ENCODE data around the gene POLR3K. TPM values are rescaled to one million over a fixed set of nuclear protein-coding genes. Genes with fewer than 3 reads are reported as not detected.
"Not testable (repeated sequence)": the region's sequence is repeated elsewhere in the genome, so short reads cannot be mapped to it uniquely, and the experiment has no call there.

Gene POLR3K
- total and polyA plus RNA-seq, 9 donors = 2.7 to 9.8 (median 8.0) TPM

GRCh38 chr16:35678-36305 is 17.6 kb downstream of the POLR3K start:
- Histone ChIP-seq H3K4me1 (ENCODE audit: control insufficient read depth, insufficient read depth, low read length) (no peaks in the 10 kb centered on the region), H3K27me3 (ENCODE audit: control insufficient read depth, insufficient read depth, low read length) (no peaks in the 10 kb centered on the region)

DNA sequence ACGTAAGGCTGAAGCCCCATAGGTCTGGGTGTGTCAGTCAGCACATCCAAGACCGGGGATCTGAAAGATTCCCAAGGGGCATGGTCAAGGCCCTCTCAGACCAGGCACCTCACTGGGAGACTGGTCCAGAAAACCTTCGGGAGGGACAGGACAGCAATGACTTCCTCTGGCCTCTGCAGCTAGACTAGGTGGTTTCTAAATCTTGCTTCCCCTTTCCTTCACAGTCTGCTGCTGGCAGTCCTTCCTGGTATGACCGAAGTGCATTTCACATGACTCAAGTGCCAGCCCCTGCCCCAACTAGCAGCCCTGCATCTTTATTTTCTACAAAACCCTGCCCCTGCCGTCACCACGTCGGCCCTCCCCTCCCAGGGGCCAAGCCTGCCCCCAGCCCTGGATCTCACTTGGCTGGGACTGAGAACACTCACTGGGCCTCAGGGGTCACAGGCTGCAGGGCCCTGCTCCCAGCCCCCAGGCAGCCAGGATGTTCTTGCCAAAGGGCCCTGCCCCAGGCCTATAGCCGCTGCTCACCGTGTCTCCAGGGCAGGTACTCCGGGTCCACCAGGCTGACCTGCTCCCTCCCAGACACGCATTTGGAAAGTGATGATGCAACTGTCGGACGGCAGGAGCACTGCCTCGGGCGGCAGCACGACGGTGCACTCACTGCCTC is 18.3 kb downstream of the POLR3K start:
- Histone ChIP-seq H3K9me3 (replicated peaks; ENCODE audit: control insufficient read depth, low read depth, low read length) (no peaks in the 10 kb centered on the region), H3K4me1 (ENCODE audit: control insufficient read depth, insufficient read depth, low read length) (no peaks in the 10 kb centered on the region), H3K36me3 (ENCODE audit: control insufficient read depth, insufficient read depth, low read length) (no peaks in the 10 kb centered on the region), H3K27ac (ENCODE audit: low read length) (no peak overlapping the region), H3K27me3 (ENCODE audit: control insufficient read depth, insufficient read depth, low read length) (no peaks in the 10 kb centered on the region), H3K4me3 (ENCODE audit: low read length) (no peak overlapping the region)
- WGBS (ENCODE audit: insufficient coverage) = 68% methylated on average over 17 of the region's 17 CpGs
- no peak for DNase-seq

More at GRCh38 chr16:35678-36305, 17.6 kb downstream of the POLR3K start:
- WGBS (ENCODE audit: insufficient coverage) = 82% methylated on average over 9 of the region's 11 CpGs
- H3K36me3 ChIP-seq (ENCODE audit: control insufficient read depth, insufficient read depth, low read length) = no peaks in the 10 kb centered on the region
- no peak overlapping the region for H3K4me3 ChIP-seq (ENCODE audit: low read length)
- no peak overlapping the region for H3K27ac ChIP-seq (ENCODE audit: low read length)
- H3K9me3 ChIP-seq (replicated peaks; ENCODE audit: control insufficient read depth, low read depth, low read length) = no peaks in the 10 kb centered on the region
- DNase-seq = no peak

- Histone ChIP-seq H3K27ac (ENCODE audit: low read length) (no peak overlapping the region), H3K4me3 (ENCODE audit: low read length) (no peak overlapping the region), H3K27me3 (ENCODE audit: control insufficient read depth, insufficient read depth, low read length) (no peaks in the 10 kb centered on the region), H3K36me3 (ENCODE audit: control insufficient read depth, insufficient read depth, low read length) (no peaks in the 10 kb centered on the region), H3K9me3 (replicated peaks; ENCODE audit: control insufficient read depth, low read depth, low read length) (no peaks in the 10 kb centered on the region), H3K4me1 (ENCODE audit: control insufficient read depth, insufficient read depth, low read length) (no peaks in the 10 kb centered on the region)
- 31% methylated on average over 6 of the region's 6 CpGs for WGBS (ENCODE audit: insufficient coverage)
- no peak for DNase-seq
Measured at GRCh38 chr16:34648-34987, 18.8 kb downstream of the POLR3K start.

GRCh38 chr16:33877-34647 is 19.3 kb downstream of the POLR3K start:
- Histone ChIP-seq H3K27ac (ENCODE audit: low read length) (no peak overlapping the region), H3K27me3 (ENCODE audit: control insufficient read depth, insufficient read depth, low read length) (no peaks in the 10 kb centered on the region), H3K9me3 (replicated peaks; ENCODE audit: control insufficient read depth, low read depth, low read length) (no peaks in the 10 kb centered on the region), H3K4me1 (ENCODE audit: control insufficient read depth, insufficient read depth, low read length) (no peaks in the 10 kb centered on the region), H3K4me3 (ENCODE audit: low read length) (no peak overlapping the region), H3K36me3 (ENCODE audit: control insufficient read depth, insufficient read depth, low read length) (no peaks in the 10 kb centered on the region)
- no peak for DNase-seq
- 74% methylated on average over 18 of the region's 21 CpGs for WGBS (ENCODE audit: insufficient coverage)

DNA sequence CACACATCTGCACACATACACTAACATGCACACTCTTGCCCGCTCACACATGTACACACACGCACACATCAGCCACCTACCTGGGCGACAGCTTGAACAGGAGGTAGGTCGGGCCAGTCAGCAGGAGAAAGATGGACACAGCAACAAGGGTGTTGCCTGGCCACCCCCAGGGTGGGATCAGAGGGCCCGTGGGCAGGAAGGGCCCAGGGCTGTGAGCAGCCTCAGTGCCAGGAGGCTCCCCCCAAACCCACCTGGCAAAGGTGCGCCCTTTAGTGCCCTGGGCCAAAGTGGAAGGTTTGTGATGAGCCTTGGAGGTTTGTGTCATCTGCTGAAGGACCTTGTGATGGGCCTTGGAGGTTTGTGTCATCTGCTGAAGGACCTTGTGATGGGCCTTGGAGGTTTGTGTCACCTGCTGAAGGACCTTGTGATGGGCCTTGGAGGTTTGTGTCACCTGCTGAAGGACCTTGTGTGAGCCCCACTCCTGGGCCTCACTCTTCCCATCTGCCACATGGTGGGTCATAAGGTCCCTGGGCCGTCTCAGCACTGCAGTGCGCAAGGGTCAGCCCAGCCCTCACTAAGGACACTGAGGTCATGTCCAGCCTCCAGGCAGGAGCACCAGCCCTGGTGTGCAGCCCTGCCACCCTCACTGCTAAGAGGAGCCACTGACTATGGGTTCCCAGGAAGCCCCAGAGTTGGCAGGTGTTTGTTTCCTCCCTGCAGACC is 20.1 kb downstream of the POLR3K start:
- not testable (repeated sequence) for H3K36me3 ChIP-seq (ENCODE audit: control insufficient read depth, insufficient read depth, low read length); H3K27ac ChIP-seq (ENCODE audit: low read length); H3K4me3 ChIP-seq (ENCODE audit: low read length); H3K27me3 ChIP-seq (ENCODE audit: control insufficient read depth, insufficient read depth, low read length); DNase-seq; H3K9me3 ChIP-seq (replicated peaks; ENCODE audit: control insufficient read depth, low read depth, low read length); H3K4me1 ChIP-seq (ENCODE audit: control insufficient read depth, insufficient read depth, low read length)
- WGBS (ENCODE audit: insufficient coverage) = 75% methylated on average over 2 of the region's 8 CpGs

DNA sequence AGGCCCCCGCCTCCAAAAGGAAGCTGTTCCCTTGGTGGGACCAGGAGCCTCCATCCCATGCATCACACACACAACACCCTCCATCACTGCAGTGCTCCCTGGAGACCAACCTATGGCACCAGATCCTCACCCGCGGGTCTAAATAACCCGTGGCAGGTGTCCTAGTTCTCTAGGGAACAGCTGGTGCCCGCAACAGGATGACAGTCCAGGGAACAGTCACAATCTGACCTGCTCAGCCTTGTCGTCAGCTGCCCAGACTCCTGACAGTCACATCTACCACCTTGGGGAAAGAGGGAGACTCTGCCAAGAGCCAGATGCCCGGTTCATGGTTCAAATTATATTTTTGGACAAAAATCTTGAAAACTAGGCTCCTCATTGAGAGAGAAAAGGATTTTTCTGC is 22.8 kb downstream of the POLR3K start:
- H3K36me3 ChIP-seq (ENCODE audit: control insufficient read depth, insufficient read depth, low read length); H3K27ac ChIP-seq (ENCODE audit: low read length); H3K9me3 ChIP-seq (replicated peaks; ENCODE audit: control insufficient read depth, low read depth, low read length); DNase-seq; H3K27me3 ChIP-seq (ENCODE audit: control insufficient read depth, insufficient read depth, low read length); H3K4me1 ChIP-seq (ENCODE audit: control insufficient read depth, insufficient read depth, low read length); H3K4me3 ChIP-seq (ENCODE audit: low read length): not testable (repeated sequence)
- WGBS (ENCODE audit: insufficient coverage) = no CpG with 5 or more reads among the region's 7 CpGs

GRCh38 chr16:25926-26348 is 27.5 kb downstream of the POLR3K start:
- DNase-seq; H3K27ac ChIP-seq (ENCODE audit: low read length); H3K9me3 ChIP-seq (replicated peaks; ENCODE audit: control insufficient read depth, low read depth, low read length); H3K4me3 ChIP-seq (ENCODE audit: low read length); H3K36me3 ChIP-seq (ENCODE audit: control insufficient read depth, insufficient read depth, low read length); H3K4me1 ChIP-seq (ENCODE audit: control insufficient read depth, insufficient read depth, low read length); H3K27me3 ChIP-seq (ENCODE audit: control insufficient read depth, insufficient read depth, low read length): not testable (repeated sequence)
- WGBS (ENCODE audit: insufficient coverage) = no CpG with 5 or more reads among the region's 5 CpGs

DNA sequence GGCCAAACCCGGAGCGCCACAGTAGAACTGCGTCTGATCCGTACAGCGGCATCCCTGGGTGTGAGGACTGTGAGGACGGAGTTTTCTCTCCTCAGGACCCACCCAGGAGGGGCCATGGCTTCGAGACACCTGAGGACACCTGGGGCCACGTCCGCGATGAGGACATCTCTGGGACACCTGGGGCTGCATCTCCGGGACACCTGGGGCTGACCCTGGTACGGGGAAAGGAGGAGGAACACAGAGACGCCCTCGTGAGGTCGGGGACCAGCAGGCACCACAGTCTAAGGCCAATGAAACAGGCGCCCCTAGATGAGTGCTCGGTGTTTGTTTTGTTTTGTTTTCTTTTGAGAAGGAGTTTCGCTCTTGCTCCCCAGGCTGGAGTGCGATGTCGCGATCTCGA is 29.3 kb downstream of the POLR3K start:
- not testable (repeated sequence) for H3K9me3 ChIP-seq (replicated peaks; ENCODE audit: control insufficient read depth, low read depth, low read length); H3K36me3 ChIP-seq (ENCODE audit: control insufficient read depth, insufficient read depth, low read length); H3K4me3 ChIP-seq (ENCODE audit: low read length); H3K4me1 ChIP-seq (ENCODE audit: control insufficient read depth, insufficient read depth, low read length); H3K27ac ChIP-seq (ENCODE audit: low read length); H3K27me3 ChIP-seq (ENCODE audit: control insufficient read depth, insufficient read depth, low read length); DNase-seq
- WGBS (ENCODE audit: insufficient coverage) = 96% methylated on average over 5 of the region's 22 CpGs

- H3K4me3 ChIP-seq (ENCODE audit: low read length) = not testable (repeated sequence)
Measured at GRCh38 chr16:20886-21285, 32.5 kb downstream of the POLR3K start.

More at GRCh38 chr16:20886-21285, 32.5 kb downstream of the POLR3K start:
- not testable (repeated sequence) for H3K27ac ChIP-seq (ENCODE audit: low read length); DNase-seq; H3K36me3 ChIP-seq (ENCODE audit: control insufficient read depth, insufficient read depth, low read length); H3K27me3 ChIP-seq (ENCODE audit: control insufficient read depth, insufficient read depth, low read length); H3K9me3 ChIP-seq (replicated peaks; ENCODE audit: control insufficient read depth, low read depth, low read length); H3K4me1 ChIP-seq (ENCODE audit: control insufficient read depth, insufficient read depth, low read length)
- WGBS (ENCODE audit: insufficient coverage) = 97% methylated on average over 8 of the region's 12 CpGs
